Mesenteric fat pad (tissue), 1 donor: ENCODE results near the gene CCL3. TPM values are rescaled to one million over a fixed set of nuclear protein-coding genes. Genes with fewer than 3 reads are reported as not detected.
"Not testable (repeated sequence)": the region's sequence is repeated elsewhere in the genome, so short reads cannot be mapped to it uniquely, and the experiment has no call there.

Experiments used
- DNase-seq: peaks from one replicate; pipeline ENCODE4 v3.0.0-alpha.2; 2020; ENCODE audit warnings: low spot score
- total RNA-seq: library from RNA; stranded (reverse); fragmentation: NEBNext Ultra II Directional; extraction: Animal tissue kit (Norgen Biotek cat#: 25700); gene quantifications from one replicate; pipeline ENCODE4 v1.2.1, GENCODE V29; 2021
- donor health status: DM: yes; HTN: yes; CAD: no.

The CCL3 gene
- total RNA-seq, 1 donor from 2014 or later = 33.7 TPM

DNA sequence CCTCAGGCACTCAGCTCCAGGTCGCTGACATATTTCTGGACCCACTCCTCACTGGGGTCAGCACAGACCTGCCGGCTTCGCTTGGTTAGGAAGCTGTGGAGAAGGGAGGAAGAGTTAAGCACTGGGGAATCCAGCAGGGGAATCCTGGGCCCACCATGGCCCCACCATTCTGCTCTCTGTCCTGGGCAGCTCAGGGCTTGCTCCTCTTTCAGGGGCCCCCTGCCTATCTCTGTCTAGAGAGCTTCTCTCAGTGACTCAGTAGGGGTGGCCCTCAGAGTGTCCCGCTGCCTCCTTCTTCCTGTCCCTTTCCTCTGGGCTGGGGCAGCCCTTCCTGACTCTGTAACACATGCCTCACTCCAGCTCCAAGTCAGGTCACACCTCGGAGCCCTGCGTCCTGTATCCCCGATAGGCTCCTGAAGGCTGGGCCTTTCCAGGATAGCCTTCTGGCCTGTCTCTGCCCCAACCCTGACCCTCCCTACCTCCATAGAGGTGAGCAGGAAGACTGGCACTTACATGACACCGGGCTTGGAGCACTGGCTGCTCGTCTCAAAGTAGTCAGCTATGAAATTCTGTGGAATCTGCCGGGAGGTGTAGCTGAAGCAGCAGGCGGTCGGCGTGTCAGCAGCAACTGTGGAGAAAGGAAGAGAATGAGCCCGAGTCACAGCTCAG is 1.1 kb downstream of the CCL3 start:
- no peak for DNase-seq

DNA sequence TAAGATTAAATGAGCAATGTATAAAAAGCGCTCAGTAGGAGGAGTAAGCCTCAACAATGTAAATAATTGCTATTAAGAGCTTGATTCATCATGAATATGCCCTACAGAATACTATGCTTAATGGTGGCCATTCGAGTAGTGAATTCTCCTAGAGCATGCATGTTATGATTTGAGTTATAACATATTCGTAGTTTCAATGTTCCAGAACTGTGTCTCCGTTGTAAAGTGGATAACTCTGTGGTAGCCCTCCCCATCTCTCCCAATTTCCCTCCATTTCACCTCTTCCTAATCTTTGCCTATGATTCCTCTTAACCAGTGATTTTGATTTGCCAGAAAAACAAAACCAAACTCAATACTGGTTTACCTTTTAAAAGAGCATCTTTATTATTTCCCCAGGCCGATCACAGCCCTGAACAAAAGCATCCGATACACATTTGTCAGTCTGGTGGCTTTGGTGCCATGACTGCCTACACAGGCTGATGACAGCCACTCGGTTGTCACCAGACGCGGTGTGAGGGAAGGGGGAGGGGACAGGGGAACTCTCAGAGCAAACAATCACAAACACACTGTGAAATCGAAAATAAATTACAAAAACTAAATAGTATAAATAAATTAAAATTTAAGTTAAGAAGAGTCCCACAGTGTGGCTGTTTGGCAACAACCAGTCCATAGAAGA is 1.9 kb downstream of the CCL3 start:
- DNase-seq = not testable (repeated sequence)

DNA sequence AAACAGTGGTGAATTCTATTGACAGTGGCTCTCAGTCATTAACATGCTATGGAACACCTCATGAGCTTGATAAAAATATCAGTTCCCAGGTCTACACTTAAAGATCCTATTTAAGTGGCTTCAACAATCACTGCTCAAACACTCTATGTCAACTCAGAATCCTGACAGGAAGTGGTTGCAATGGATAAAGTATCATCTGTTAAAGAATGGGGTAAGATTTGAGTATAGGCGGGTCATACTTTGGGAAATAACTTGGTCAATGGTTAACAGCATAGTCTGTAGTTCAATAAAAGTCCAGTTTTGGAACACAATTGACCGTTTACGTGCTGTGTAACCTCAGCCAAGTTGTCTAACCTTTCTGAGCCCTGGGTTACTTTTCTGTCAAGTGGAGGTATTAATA is 2.5 kb downstream of the CCL3 start:
- not testable (repeated sequence) for DNase-seq

DNA sequence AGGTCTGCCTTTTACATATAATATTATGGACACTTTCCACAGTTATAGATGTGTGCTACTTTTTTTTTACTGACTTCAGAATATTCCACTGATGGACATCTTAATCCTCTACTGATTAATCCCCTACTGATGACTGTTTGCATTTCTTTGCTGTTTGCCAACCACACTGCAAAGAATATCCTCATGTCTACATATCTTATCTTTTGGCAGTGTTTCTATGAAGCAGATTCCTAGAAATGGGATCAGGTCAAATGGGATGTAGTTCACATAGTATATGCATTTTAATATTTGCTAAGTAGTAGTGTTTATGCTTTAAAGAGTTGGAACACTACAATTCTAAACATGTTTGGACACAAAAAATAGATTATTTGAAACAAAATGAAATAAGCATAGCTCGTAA is 3.2 kb downstream of the CCL3 start:
- DNase-seq = no peak

DNA sequence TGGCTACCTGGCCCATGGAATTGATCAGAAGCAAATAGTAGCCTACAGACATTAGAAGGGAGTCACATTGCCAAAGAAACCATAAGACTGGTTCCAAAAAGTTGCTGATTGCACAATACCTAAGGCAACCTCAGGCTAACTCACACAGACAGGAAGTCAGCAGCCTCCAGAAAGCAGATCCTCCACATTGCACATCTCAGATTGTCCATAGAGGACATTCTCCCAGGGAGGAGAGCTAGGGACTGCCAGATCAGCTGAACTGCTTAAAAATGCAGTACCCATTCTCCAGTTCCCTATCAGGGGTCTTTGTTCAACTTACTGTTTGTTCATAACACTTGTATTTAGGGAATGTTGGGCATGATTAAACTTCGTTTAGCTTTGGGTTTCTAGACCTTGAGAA is 4.2 kb downstream of the CCL3 start:
- DNase-seq = no peak

DNA sequence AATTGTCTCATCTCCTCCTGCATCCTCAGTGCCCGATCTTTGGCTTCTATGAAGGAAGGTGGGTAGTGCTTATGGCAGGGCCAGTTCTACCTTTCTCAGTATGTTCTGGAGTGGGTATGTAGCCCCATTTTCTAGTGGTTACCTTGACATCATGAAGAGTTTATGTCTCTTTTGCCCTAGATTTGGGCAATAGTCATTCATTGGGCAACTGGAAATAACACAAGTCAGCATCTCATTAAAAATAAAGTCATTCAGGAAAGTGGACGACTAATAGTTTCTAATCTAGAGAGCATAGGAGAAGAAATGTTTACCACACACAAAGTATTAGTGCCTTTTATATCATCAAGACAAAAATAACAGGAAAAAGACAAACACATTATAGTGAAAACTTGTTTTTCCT is 6.3 kb downstream of the CCL3 start:
- not testable (repeated sequence) for DNase-seq

DNA sequence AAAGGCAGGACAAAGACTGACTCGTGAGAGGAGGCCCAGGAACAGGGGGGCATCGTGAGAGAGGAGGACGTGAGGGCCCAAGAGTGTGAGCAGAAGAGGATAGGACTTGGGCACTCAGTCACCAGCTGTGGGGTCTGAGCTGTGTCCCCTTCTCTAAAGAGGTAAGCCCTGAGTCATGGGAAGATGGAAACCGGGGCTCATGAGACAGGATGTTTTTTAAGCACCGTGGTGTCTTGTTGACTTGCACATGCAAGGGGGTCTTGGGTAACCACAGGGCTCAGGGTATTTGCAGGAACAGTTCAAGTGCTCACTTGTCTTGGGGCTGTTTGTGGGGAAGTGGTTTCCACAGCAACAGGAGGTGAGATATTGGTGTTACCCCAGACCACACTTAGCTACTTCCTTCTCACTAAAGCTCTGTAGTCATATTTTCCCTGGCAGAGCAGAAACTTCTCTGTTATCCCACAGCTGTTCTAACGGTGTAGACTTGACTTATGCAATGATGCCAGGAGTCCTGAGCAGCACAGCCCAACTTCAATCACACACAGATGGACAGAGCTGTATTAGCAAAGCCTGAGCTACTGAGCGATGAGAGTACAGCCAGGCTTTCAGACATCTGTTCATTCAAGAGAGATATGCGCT is 7.3 kb downstream of the CCL3 start:
- DNase-seq = not testable (repeated sequence)

DNA sequence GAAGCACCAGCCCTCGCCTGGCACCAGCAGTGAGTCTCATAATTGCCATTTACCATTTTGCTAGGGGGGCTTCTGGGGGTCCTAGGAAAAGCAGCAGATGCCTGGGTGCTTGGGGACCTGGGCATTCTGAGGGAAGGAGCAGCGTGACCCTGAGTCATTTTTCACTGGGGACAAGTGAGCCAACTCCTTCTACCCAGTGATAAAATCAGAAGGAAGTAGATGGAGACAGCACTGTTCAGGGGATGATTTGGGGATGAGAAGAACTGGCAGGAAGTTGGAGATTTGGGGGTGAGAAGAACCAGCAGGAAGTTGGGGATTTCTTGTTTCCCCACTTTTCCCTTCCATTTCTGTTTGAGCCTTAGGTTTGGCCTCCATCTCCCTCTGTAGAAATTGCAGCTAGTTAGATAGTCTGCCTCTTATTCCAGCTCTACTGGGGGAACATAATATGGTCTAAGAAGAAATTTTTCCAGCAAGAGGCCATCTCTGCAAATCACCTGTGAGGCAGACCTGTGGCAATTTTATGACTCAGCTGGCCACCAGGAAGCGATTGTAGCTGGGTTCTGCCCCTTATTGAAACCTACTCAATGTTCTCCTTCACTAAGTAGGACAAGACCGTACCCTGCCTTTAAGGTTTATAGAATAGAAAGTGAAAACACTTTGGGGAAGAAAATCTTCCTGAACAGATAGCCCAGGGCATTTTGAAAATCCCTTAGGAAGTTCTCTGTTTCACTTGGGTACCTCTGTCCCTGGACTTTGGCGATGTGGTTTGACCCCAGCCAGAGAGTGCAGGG is 8.1 kb downstream of the CCL3 start:
- not testable (repeated sequence) for DNase-seq

DNA sequence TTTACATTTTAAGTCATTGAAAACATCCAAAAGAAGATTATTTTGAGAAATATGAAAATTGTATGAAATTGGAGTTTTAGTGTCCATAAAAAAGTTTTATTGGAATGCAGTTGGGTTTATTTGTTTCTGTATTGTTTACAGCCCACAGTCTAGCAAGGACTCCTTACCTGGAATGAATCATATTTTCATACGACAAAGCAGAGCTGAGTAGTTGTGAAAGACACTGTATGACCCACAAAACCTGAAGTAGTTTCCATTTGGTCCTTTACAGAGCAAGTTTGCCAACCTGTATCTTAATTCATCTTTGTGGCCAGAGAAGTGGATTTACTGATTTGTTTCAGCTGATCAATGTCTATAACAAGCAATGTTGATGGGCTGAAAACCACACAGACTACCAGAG is 15.6 kb downstream of the CCL3 start:
- DNase-seq = no peak

DNA sequence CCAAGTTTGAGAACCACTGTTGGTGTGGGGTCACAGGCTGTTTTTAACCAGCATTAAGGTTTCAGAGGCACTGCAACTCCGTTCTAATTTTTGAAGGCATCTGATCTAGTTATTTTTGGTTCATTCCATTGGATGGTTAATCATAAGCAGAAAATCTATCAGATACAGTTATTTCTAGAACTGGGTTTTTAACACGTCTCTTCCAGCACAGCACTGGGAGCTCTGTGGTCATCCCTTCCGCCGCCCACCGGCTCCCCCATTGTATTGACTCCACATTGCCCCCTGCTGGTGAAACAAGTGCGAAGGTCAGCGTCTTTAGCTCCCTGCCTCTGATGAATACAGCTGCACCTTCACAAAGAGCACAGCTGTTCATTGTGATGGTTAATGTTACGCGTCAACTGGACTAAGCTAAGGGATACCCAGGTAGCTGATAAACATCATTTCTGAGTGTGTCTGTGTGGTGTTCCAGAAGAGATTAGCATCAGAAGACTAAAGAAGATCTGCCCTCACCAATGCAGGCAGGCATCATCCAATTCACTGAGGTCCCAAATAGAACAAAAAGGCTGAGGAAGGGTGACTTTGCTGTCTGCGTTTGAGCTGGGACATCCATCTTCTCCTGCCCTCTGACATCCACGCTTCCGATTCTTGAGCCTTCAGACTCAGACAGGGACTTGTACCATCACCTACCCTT is 17.4 kb downstream of the CCL3 start:
- no peak for DNase-seq

DNA sequence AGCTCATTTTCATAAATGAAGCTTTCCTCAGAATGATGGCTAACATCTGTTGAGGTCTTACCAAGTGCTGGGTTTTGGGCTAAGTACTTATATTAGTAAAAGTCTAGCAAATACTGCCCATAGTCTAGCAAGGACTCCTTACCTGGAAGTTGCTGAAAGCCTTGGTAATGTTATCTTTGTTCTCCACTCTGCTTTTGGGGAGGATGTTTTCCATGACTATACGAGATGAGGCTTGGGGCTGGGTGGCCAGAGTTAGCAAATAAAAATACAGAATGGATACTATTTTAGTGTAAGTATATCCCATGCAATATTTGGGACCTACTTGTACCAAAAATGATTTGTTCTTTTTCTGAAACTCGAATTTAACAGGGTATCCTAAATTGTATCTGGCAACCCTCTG is 18.2 kb downstream of the CCL3 start:
- no peak for DNase-seq

DNA sequence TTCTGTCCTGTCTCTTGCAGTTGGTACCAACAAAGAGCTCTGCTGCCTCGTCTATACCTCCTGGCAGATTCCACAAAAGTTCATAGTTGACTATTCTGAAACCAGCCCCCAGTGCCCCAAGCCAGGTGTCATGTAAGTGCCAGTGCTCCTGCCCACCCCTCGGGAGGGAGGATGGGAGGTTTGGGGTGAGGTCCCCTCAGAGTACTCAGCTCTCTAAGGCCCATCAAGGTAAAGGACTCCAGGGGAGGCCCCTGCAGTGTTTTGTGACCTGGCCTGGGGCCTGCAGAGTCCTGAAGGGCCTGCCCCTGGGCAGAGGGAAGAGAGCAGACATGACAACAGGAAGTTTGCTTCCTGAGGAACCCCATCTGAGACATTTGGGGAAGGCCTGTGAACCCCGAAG is 19.5 kb downstream of the CCL3 start:
- DNase-seq = no peak

DNA sequence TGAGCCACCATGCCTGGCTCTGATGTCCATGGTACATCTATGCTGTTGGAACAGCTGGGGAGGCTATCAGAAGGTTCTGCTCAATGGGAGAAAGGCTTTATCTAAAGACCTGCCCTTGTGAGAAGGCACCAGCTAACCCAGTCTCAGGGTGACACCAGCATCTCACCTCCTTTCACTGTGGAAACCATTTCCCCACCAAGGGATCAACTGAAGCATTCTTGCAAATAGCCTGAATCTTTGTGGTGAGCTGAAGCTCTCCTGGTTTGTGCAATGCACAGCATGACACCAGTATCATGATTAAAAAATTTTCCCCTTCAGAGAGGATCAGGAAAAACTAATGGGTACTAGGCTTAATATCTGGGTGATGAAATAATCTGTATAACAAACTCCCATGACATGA is 20.8 kb downstream of the CCL3 start:
- no peak for DNase-seq

DNA sequence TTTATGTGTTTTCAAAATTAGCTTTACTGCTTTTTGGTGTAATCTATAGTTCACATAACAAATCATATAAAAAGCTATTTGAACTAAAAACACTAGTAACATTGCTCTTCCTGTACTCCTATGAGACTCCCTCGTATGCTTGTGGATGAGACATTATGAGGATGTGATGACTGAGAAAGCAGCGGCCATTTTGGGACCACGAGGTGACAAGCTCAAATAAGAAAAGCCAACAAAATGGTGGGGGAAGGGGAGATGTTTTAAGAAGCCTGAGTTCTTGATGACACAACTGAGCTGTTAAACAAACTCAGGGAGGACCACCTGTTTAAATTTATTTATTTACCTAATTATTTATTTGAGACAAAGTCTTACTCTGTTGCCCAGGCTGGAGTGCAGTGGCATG is 21.4 kb downstream of the CCL3 start:
- no peak for DNase-seq

DNA sequence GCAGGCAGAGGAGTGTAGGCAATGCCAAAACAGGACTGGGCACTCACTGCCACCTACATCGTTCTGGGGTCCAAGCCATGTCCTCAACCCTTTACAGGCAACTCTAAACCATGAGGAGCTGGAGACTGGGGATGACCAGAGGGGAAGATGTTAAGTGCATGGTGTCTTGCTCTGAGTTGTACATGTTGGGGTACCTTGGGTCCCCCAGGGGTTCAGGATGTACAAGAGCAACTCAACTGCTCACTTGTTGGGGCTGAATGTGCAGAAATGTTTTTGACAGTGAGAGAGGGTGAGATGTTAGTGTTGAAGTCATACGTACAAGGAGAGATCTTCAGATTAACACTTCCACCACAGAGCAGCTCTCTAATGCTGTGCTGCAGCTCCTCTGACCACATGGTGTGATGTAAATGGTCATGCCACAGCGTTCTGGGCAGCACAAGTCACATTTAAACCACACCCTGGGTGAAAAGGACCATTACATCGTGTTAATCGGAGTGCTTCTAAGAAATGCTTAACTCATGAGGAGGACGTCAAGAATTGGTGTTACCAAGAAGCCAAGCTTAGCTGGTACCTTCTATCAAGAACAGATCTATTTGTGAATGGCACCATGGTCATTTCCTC is 23.5 kb downstream of the CCL3 start:
- DNase-seq = no peak

DNA sequence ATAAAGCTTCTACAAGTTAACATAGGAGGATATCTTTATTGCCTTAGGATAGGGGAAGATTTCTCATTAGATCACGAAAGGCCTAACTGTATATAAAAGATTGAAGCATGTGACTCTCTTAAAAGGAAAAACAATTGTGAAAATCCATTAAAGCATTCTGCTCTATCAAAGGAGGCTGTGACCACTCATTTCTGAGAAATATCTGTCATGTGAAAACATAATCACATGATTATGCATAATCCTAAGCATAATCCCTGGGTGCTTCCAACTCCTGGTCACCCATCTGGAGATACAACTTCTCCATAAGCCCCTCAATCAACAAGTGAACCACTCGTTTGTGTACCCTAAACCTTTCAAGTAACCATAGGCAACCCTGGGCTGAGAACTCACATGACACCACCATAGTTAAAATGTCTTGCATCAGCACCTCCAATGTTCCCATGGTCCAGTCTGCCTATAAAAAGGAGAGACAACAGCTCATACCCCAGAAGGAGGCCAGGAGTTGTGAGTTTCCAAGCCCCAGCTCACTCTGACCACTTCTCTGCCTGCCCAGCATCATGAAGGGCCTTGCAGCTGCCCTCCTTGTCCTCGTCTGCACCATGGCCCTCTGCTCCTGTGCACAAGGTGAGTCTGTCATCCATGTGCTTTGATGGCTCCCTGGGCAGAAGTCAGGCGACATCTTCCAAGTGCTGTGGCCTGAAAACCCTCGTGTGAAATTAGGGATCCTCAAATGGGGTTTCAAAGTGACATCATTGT is 26.0 kb downstream of the CCL3 start, which contains the start of gene CCL18:
Gene CCL18 (plus strand): TSS at position 487 of the 756 bp plus-strand sequence. CDS start 71 bp downstream, at position 558.
- DNase-seq = no peak

DNA sequence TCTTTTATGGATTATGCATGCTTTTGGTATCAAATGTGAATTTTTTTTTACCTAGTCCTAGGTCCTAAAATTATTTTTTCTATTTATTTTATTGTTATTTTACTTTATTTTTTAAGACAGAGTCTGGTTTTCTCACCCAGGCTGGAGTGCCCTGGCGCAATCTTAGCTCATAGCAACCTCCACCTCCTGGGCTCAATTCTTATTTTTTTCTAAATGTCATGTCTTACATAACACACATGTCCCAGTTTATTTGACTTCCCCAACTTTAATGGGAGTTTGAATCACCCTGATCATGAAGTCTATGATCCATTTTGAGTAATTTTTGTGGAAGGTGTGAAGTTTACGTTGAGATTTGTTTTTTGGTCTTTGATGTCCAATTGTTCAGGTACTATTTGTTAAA is 29.1 kb downstream of the CCL3 start:
- DNase-seq = no peak

DNA sequence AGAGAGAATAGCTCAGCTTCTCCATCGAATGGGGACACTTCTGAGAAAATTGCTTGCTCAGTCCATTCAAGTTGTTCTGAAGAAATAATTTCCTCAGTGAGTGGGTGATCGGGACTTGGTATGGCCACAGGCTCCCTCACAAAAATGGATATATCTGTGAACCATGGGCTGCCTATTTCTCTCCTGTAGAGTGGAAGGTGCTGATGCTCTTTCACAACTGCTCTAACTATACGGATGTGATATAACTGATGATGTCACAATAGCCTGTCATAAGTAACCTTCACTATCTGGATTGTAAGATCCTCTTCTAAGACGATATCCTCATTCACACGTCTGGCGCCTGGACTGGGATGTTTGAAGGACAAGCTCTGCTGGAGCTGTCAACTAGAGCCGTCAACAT is 30.5 kb downstream of the CCL3 start:
- no peak for DNase-seq

DNA sequence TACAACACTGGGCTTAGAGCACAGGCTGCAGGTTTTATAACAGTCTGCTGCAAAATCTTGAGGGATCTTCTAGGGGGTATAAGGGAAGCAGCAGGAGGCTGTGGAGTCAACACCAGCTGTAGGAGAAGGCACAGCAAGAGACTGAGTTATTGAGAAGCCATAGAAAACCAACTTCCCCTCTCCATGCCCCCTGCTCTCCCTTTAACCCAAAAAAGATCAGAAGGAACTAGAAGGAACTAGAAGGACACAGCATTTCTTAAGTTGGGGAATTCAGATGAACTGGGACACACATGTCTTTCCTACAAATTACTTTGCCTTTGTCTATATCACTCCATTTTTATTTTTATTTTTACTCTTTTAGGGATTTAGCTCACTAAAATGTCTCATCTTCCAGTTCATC is 32.0 kb downstream of the CCL3 start:
- DNase-seq = no peak

DNA sequence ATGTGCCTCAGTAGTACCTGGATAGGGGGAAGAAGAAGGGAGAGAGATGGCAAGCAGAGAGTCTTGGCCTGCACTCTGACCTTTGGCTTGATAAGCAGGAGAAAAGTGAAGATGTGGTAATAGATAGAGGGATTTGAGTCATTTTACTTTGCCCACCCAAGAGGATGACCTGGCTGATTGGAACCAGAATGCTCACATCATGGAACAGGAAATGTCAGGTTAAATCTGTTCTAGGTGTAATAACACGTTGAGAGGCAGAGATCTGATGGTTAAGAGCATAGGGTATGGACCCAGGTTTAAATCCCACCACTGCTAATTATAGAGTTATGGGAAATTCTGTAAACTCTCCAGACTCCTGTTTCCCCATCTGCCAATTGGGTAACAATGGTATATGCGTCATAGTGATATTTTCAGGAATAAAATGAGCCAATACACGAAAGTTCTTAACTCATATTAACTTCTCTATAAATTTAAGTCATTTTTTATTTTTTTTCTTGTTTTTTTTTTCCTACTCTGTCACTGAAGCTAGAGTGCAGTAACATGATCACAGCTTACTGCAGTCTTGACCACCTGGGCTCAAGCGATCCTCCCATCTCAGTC is 33.9 kb downstream of the CCL3 start:
- no peak for DNase-seq
